ENCODE results near the gene WHAMM. TPM values are rescaled to one million over a fixed set of nuclear protein-coding genes. Genes with fewer than 3 reads are reported as not detected.

Gene WHAMM
- total and polyA plus RNA-seq, 2 of the 4 experiments (the other 2 are of a cell fraction), result 1.4 to 4.1 TPM

- TF ChIP-seq CTCF (conservative IDR thresholded peaks at IDR 0.05; ENCODE audit: low read depth, low read length) (0 out of 2 replicates have a peak, but pooled peaks have one; percentile 24), USF2 (IDR thresholded peaks at IDR 0.05; ENCODE audit: low read depth, low read length) (peak; percentile 50), RAD21 (IDR thresholded peaks at IDR 0.05; ENCODE audit: low read length) (0 out of 2 replicates have a peak, but pooled peaks have one; percentile 5)
These were observed at the start of gene WHAMM (continued) for GRCh38 chr15:82809308-82810060.
